ENCODE data around the gene LRRC71. TPM values are rescaled to one million over a fixed set of nuclear protein-coding genes. Genes with fewer than 3 reads are reported as not detected.

LRRC71 gene
- total and polyA plus RNA-seq, 2 experiments from 2014 or later: 0.24 TPM; not detected in 1

GRCh38 chr1:156901590-156901900 lies 18.9 kb upstream of the LRRC71 start:
- no peak overlapping the region for H2AFZ ChIP-seq
- 0 out of 2 replicates have a peak, but pooled peaks cover 3% of the 10 kb centered on the region for H3K4me1 ChIP-seq (ENCODE audit: insufficient read depth)
- H3K4me1 Mint-ChIP-seq: peaks cover 24% of the 10 kb centered on the region

GRCh38 chr1:156901966-156902915 lies 18.2 kb upstream of the LRRC71 start:
- no peaks in the 10 kb centered on the region for H3K9me2 ChIP-seq (ENCODE audit: insufficient read depth)
- no peaks in the 10 kb centered on the region for H3K27me3 ChIP-seq (ENCODE audit: insufficient read depth)
- Mint-ChIP-seq H3K9me3 (no peaks in the 10 kb centered on the region), H3K36me3 (ENCODE audit: low read depth) (no peaks in the 10 kb centered on the region), H3K4me1 (peaks cover 20% of the 10 kb centered on the region), H3K27ac (no peak overlapping the region), H3K4me3 (no peak overlapping the region), H3K27me3 (ENCODE audit: insufficient read depth, low read depth, poor library complexity) (peaks cover 20% of the 10 kb centered on the region)
- H3K4me2 ChIP-seq: no peak overlapping the region
- H3K36me3 ChIP-seq (ENCODE audit: insufficient read depth): no peaks in the 10 kb centered on the region
- no peaks in the 10 kb centered on the region for H3F3A ChIP-seq (replicated peaks; ENCODE audit: low read depth)
- ATAC-seq (no peak; the same call in 2 of the 3 replicates), DNase-seq (ENCODE audit: low spot score) (no peak)
- 0 out of 2 replicates have a peak, but pooled peaks cover 3% of the 10 kb centered on the region for H3K4me1 ChIP-seq (ENCODE audit: insufficient read depth)
- H2AFZ ChIP-seq: no peak overlapping the region
- no peaks in the 10 kb centered on the region for H3K79me2 ChIP-seq (replicated peaks; ENCODE audit: insufficient read depth)
- no peak overlapping the region for H3K4me3 ChIP-seq
- H3K27ac ChIP-seq (ENCODE audit: low read depth): no peak overlapping the region
- H4K20me1 ChIP-seq (replicated peaks; ENCODE audit: insufficient read depth): no peaks in the 10 kb centered on the region; the same call in 1 of the 2 replicates
- TF ChIP-seq STAT1 (IDR thresholded peaks at IDR 0.05; ENCODE audit: unreplicated experiment) (no peak), POLR2AphosphoS5 (IDR thresholded peaks at IDR 0.05; ENCODE audit: low read depth) (no peak), ZNF462 (CRISPR knock-in tag; IDR thresholded peaks at IDR 0.05) (no peak)

More at GRCh38 chr1:156901590-156901900, 18.9 kb upstream of the LRRC71 start:
- no peak overlapping the region for H3K4me3 Mint-ChIP-seq
- H3K79me2 ChIP-seq (replicated peaks; ENCODE audit: insufficient read depth): no peaks in the 10 kb centered on the region
- H3K27me3 Mint-ChIP-seq (ENCODE audit: insufficient read depth, low read depth, poor library complexity): peaks cover 17% of the 10 kb centered on the region
- no peak overlapping the region for H3K4me2 ChIP-seq
- H3F3A ChIP-seq (replicated peaks; ENCODE audit: low read depth): no peaks in the 10 kb centered on the region
- ATAC-seq: no peak
- no peak overlapping the region for H3K27ac Mint-ChIP-seq
- TF ChIP-seq NANOG (IDR thresholded peaks at IDR 0.05; ENCODE audit: borderline replicate concordance) (no peak), CREB1 (CRISPR knock-in tag; IDR thresholded peaks at IDR 0.05; ENCODE audit: low read depth) (no peak), STAT1 (IDR thresholded peaks at IDR 0.05; ENCODE audit: unreplicated experiment) (no peak), ZNF114 (CRISPR knock-in tag; IDR thresholded peaks at IDR 0.05) (no peak), POLR2AphosphoS5 (IDR thresholded peaks at IDR 0.05; ENCODE audit: low read depth) (no peak)
- TF ChIP-seq, protein P1, sequence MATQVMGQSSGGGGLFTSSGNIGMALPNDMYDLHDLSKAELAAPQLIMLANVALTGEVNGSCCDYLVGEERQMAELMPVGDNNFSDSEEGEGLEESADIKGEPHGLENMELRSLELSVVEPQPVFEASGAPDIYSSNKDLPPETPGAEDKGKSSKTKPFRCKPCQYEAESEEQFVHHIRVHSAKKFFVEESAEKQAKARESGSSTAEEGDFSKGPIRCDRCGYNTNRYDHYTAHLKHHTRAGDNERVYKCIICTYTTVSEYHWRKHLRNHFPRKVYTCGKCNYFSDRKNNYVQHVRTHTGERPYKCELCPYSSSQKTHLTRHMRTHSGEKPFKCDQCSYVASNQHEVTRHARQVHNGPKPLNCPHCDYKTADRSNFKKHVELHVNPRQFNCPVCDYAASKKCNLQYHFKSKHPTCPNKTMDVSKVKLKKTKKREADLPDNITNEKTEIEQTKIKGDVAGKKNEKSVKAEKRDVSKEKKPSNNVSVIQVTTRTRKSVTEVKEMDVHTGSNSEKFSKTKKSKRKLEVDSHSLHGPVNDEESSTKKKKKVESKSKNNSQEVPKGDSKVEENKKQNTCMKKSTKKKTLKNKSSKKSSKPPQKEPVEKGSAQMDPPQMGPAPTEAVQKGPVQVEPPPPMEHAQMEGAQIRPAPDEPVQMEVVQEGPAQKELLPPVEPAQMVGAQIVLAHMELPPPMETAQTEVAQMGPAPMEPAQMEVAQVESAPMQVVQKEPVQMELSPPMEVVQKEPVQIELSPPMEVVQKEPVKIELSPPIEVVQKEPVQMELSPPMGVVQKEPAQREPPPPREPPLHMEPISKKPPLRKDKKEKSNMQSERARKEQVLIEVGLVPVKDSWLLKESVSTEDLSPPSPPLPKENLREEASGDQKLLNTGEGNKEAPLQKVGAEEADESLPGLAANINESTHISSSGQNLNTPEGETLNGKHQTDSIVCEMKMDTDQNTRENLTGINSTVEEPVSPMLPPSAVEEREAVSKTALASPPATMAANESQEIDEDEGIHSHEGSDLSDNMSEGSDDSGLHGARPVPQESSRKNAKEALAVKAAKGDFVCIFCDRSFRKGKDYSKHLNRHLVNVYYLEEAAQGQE (IDR thresholded peaks at IDR 0.05; ENCODE audit: unreplicated experiment): no peak
- H3K27ac ChIP-seq (ENCODE audit: low read depth): no peak overlapping the region
- H3K9me3 Mint-ChIP-seq: no peaks in the 10 kb centered on the region
- H3K4me3 ChIP-seq: no peak overlapping the region
- H3K36me3 Mint-ChIP-seq (ENCODE audit: low read depth): no peaks in the 10 kb centered on the region
- no peaks in the 10 kb centered on the region for H3K36me3 ChIP-seq (ENCODE audit: insufficient read depth)
- H3K27me3 ChIP-seq (ENCODE audit: insufficient read depth): no peaks in the 10 kb centered on the region
- H4K20me1 ChIP-seq (replicated peaks; ENCODE audit: insufficient read depth): no peaks in the 10 kb centered on the region; the same call in 1 of the 2 replicates
- H3K9me2 ChIP-seq (ENCODE audit: insufficient read depth): no peaks in the 10 kb centered on the region
- no peak for DNase-seq (ENCODE audit: low spot score)

Measured in GM23338 (cell line).